HG02678 (cell line): ENCODE measurements around the gene RALY.

Experiments
- ATAC-seq: cut with Tn5 transposase; IDR thresholded peaks from one replicate; pipeline ENCODE4 v1.9.1; 2021; ENCODE audit warnings: mild to moderate bottlenecking, moderate library complexity; ENCODE audit not compliant: unreplicated experiment

The RALY gene

GRCh38 chr20:33993576-33994221 is at the start of gene RALY:
RALY (plus strand) TSS chr20:33993911; CDS start chr20:34072075, 78,164 bp downstream.
- ATAC-seq: peak; percentile 67

- ATAC-seq: no peak
Observed at GRCh38 chr20:33944914-33945313, 48.8 kb upstream of the RALY start.

GRCh38 chr20:33945391-33946081 is 48.2 kb upstream of the RALY start:
- ATAC-seq: no peak

GRCh38 chr20:33947709-33948295 is 45.9 kb upstream of the RALY start:
- ATAC-seq: no peak

GRCh38 chr20:33948480-33948879 is 45.2 kb upstream of the RALY start:
- ATAC-seq: no peak

GRCh38 chr20:33951171-33951570 is 42.5 kb upstream of the RALY start:
- no peak for ATAC-seq

- no peak for ATAC-seq
Observed at GRCh38 chr20:33954504-33954903, 39.2 kb upstream of the RALY start.

- no peak for ATAC-seq
Observed at GRCh38 chr20:33963751-33964150, 30.0 kb upstream of the RALY start.

- ATAC-seq: no peak
Observed at GRCh38 chr20:33964441-33964840, 29.3 kb upstream of the RALY start.

GRCh38 chr20:33967126-33967525 is 26.6 kb upstream of the RALY start:
- ATAC-seq: no peak

GRCh38 chr20:33969563-33969962 is 24.1 kb upstream of the RALY start:
- no peak for ATAC-seq

- no peak for ATAC-seq
Observed at GRCh38 chr20:33970229-33970628, 23.5 kb upstream of the RALY start.

GRCh38 chr20:33971147-33971975 is 22.4 kb upstream of the RALY start:
- ATAC-seq: no peak

GRCh38 chr20:33976959-33977358 is 16.8 kb upstream of the RALY start:
- no peak for ATAC-seq

- ATAC-seq: no peak
Observed at GRCh38 chr20:33977535-33977934, 16.2 kb upstream of the RALY start.

GRCh38 chr20:33979094-33979493 is 14.6 kb upstream of the RALY start:
- ATAC-seq: no peak

- no peak for ATAC-seq
Observed at GRCh38 chr20:33981347-33981746, 12.4 kb upstream of the RALY start.

- ATAC-seq: no peak
Observed at GRCh38 chr20:33981964-33982363, 11.7 kb upstream of the RALY start.

GRCh38 chr20:33983371-33983770 is 10.3 kb upstream of the RALY start:
- ATAC-seq: no peak

- no peak for ATAC-seq
Observed at GRCh38 chr20:33984182-33984719, 9.5 kb upstream of the RALY start.

GRCh38 chr20:33985280-33985679 is 8.4 kb upstream of the RALY start:
- no peak for ATAC-seq
